ENCODE measurements around the gene SYT9.

GRCh38 chr11:7500251-7500650 lies 248.5 kb downstream of the SYT9 start:
- TF ChIP-seq, protein P1, sequence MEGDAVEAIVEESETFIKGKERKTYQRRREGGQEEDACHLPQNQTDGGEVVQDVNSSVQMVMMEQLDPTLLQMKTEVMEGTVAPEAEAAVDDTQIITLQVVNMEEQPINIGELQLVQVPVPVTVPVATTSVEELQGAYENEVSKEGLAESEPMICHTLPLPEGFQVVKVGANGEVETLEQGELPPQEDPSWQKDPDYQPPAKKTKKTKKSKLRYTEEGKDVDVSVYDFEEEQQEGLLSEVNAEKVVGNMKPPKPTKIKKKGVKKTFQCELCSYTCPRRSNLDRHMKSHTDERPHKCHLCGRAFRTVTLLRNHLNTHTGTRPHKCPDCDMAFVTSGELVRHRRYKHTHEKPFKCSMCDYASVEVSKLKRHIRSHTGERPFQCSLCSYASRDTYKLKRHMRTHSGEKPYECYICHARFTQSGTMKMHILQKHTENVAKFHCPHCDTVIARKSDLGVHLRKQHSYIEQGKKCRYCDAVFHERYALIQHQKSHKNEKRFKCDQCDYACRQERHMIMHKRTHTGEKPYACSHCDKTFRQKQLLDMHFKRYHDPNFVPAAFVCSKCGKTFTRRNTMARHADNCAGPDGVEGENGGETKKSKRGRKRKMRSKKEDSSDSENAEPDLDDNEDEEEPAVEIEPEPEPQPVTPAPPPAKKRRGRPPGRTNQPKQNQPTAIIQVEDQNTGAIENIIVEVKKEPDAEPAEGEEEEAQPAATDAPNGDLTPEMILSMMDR (IDR thresholded peaks at IDR 0.05), result no peak
- no peak for TF ChIP-seq EZH2 (IDR thresholded peaks at IDR 0.05; ENCODE audit: borderline replicate concordance, insufficient read depth, low read depth, low read length, poor library complexity, severe bottlenecking)

All from B cell (primary cell).